OCI-LY1 (cell line): ENCODE data around the gene GATC.
A peak's percentile ranks its signal among the peaks of the same experiment; 100 is the strongest.

Experiments used
- H2AFZ ChIP-seq: fragments of 200-600 bp; sonication (generic), shearing (Covaris generic); 2 replicates; pipeline ENCODE4 v1.6.0; 2014; ENCODE audit warnings: antibody characterized with exemption, mild to moderate bottlenecking, low read length
- H3F3A ChIP-seq: fragments of 200-600 bp; sonication (generic), shearing (Covaris generic); 2 replicates; pipeline ENCODE4 v1.6.0; 2014; ENCODE audit warnings: mild to moderate bottlenecking, antibody characterized with exemption, low read length, moderate library complexity; ENCODE audit not compliant: insufficient read depth
- H3K27ac ChIP-seq: fragments of 200-600 bp; sonication (generic); 2 replicates; pipeline ENCODE4 v1.5.1; 2014; ENCODE audit warnings: low read length, mixed run types, mild to moderate bottlenecking, low read depth; ENCODE audit not compliant: poor library complexity, severe bottlenecking
- H3K27me3 ChIP-seq: fragments of 200-600 bp; sonication (generic); 2 replicates; pipeline ENCODE4 v1.6.0; 2014; ENCODE audit warnings: antibody characterized with exemption, mild to moderate bottlenecking, low read length, moderate library complexity; ENCODE audit not compliant: insufficient read depth
- H3K36me3 ChIP-seq: fragments of 200-600 bp; sonication (generic); 2 replicates; pipeline ENCODE4 v1.6.1; 2014; ENCODE audit warnings: mild to moderate bottlenecking, antibody characterized with exemption, low read length, moderate library complexity, mixed read lengths; ENCODE audit not compliant: insufficient read depth
- H3K4me1 ChIP-seq: fragments of 200-600 bp; sonication (generic); 2 replicates; pipeline ENCODE4 v1.5.1; 2014; ENCODE audit warnings: mild to moderate bottlenecking, low read length, moderate library complexity; ENCODE audit not compliant: insufficient read depth, severe bottlenecking
- H3K4me2 ChIP-seq: fragments of 200-600 bp; sonication (generic), shearing (Covaris generic); 2 replicates; pipeline ENCODE4 v1.6.1; 2014; ENCODE audit warnings: low read length
- H3K4me3 ChIP-seq: fragments of 200-600 bp; sonication (generic); 2 replicates; pipeline ENCODE4 v1.5.1; 2014; ENCODE audit warnings: low read length, low read depth, mild to moderate bottlenecking, mixed read lengths; ENCODE audit not compliant: poor library complexity, severe bottlenecking
- H3K79me2 ChIP-seq: fragments of 200-600 bp; shearing (Covaris generic); 2 replicates; pipeline ENCODE4 v1.6.1; 2016; ENCODE audit warnings: mixed run types, low read length, mixed read lengths; ENCODE audit not compliant: insufficient read depth
- H3K9ac ChIP-seq: fragments of 200-600 bp; sonication (generic), shearing (Covaris generic); 2 replicates; pipeline ENCODE4 v1.6.1; 2014; ENCODE audit warnings: mild to moderate bottlenecking, low read length, mixed read lengths
- H3K9me2 ChIP-seq: fragments of 200-600 bp; sonication (generic), shearing (Covaris generic); 2 replicates; pipeline ENCODE4 v1.6.1; 2014; ENCODE audit warnings: low read depth, mild to moderate bottlenecking, low read length, mixed read lengths
- H3K9me3 ChIP-seq: fragments of 200-600 bp; shearing (Covaris generic); 2 replicates; pipeline ENCODE4 v1.6.1; 2014; ENCODE audit warnings: low read length, mixed read lengths
- H4K20me1 ChIP-seq: fragments of 200-600 bp; sonication (generic), shearing (Covaris generic); 2 replicates; pipeline ENCODE4 v1.6.0; 2016; ENCODE audit warnings: mild to moderate bottlenecking, low read length; ENCODE audit not compliant: insufficient read depth
- CTCF ChIP-seq: fragments of 200-600 bp; sonication (generic), shearing (Covaris generic); IDR thresholded peaks from 2 replicates; pipeline ENCODE4 v1.5.1; 2017; ENCODE audit warnings: mild to moderate bottlenecking, antibody characterized with exemption, low read length, moderate library complexity, mixed read lengths
- EZH2 ChIP-seq: fragments of 200-600 bp; sonication (generic), shearing (Covaris generic); IDR thresholded peaks from 2 replicates; pipeline ENCODE4 v1.8.0; 2017; ENCODE audit warnings: borderline replicate concordance, mixed run types, mild to moderate bottlenecking, antibody characterized with exemption, low read length, moderate library complexity, mixed read lengths

GATC gene

GRCh38 chr12:120500581-120500980, 54.3 kb downstream of the GATC start:
- TF ChIP-seq CTCF, result no peak
- no peak for TF ChIP-seq EZH2
- no peak overlapping the region for H3K9ac ChIP-seq
- no peak overlapping the region for H3K4me3 ChIP-seq
- H3K9me2 ChIP-seq, result no peaks in the 10 kb centered on the region
- H4K20me1 ChIP-seq, result no peaks in the 10 kb centered on the region
- no peak overlapping the region for H2AFZ ChIP-seq
- H3K27me3 ChIP-seq, result no peaks in the 10 kb centered on the region
- peak overlapping the region; percentile 31 for H3K27ac ChIP-seq
- H3K36me3 ChIP-seq, result peaks cover 47% of the 10 kb centered on the region
- peaks cover 19% of the 10 kb centered on the region for H3K79me2 ChIP-seq
- H3K4me2 ChIP-seq, result no peak overlapping the region
- H3F3A ChIP-seq, result peaks cover 4% of the 10 kb centered on the region
- H3K4me1 ChIP-seq, result peaks cover 12% of the 10 kb centered on the region
- H3K9me3 ChIP-seq, result no peaks in the 10 kb centered on the region

- Histone ChIP-seq H3K9ac (no peak overlapping the region), H3K79me2 (no peaks in the 10 kb centered on the region), H4K20me1 (no peaks in the 10 kb centered on the region), H3F3A (no peaks in the 10 kb centered on the region; the same call in 1 of the 2 replicates), H3K4me3 (no peak overlapping the region), H3K9me2 (no peaks in the 10 kb centered on the region), H3K27me3 (no peaks in the 10 kb centered on the region), H3K4me1 (no peaks in the 10 kb centered on the region), H3K36me3 (peaks cover 29% of the 10 kb centered on the region), H3K4me2 (no peak overlapping the region), H3K27ac (no peak overlapping the region), H3K9me3 (no peaks in the 10 kb centered on the region), H2AFZ (no peak overlapping the region)
- TF ChIP-seq CTCF (no peak), EZH2 (no peak)
Observed at GRCh38 chr12:120504587-120504986, 58.3 kb downstream of the GATC start.

- H3K9ac ChIP-seq, result no peak overlapping the region
- H3K9me2 ChIP-seq, result no peaks in the 10 kb centered on the region
- H3K4me3 ChIP-seq, result no peak overlapping the region
- no peaks in the 10 kb centered on the region for H3K79me2 ChIP-seq
- no peaks in the 10 kb centered on the region for H3K27me3 ChIP-seq
- peaks cover 21% of the 10 kb centered on the region for H3K36me3 ChIP-seq
- no peak overlapping the region for H3K27ac ChIP-seq
- H3F3A ChIP-seq, result no peaks in the 10 kb centered on the region
- H2AFZ ChIP-seq, result no peak overlapping the region
- no peaks in the 10 kb centered on the region for H3K9me3 ChIP-seq
- TF ChIP-seq EZH2, result no peak
- no peak for TF ChIP-seq CTCF
- no peaks in the 10 kb centered on the region for H3K4me1 ChIP-seq
- no peaks in the 10 kb centered on the region for H4K20me1 ChIP-seq
- no peak overlapping the region for H3K4me2 ChIP-seq
Observed at GRCh38 chr12:120508537-120508936, 62.3 kb downstream of the GATC start.
